GM19452 (cell line): ENCODE data around the gene MEGF10.

Experiments
- ATAC-seq: cut with Tn5 transposase; IDR thresholded peaks from one replicate; pipeline ENCODE4 v1.9.1; 2021; ENCODE audit not compliant: unreplicated experiment

The MEGF10 gene

GRCh38 chr5:127409246-127409917 is 118.8 kb downstream of the MEGF10 start:
- ATAC-seq = no peak

GRCh38 chr5:127409921-127410675 is 119.5 kb downstream of the MEGF10 start:
- ATAC-seq = no peak

GRCh38 chr5:127410959-127411358 is 120.4 kb downstream of the MEGF10 start:
- ATAC-seq = peak; percentile 72

- peak; percentile 8 for ATAC-seq
Measured at GRCh38 chr5:127411381-127411780, 120.8 kb downstream of the MEGF10 start.

GRCh38 chr5:127412698-127413097 is 122.1 kb downstream of the MEGF10 start:
- no peak for ATAC-seq

GRCh38 chr5:127415034-127415433 is 124.4 kb downstream of the MEGF10 start:
- ATAC-seq = no peak

- no peak for ATAC-seq
Measured at GRCh38 chr5:127416906-127417305, 126.3 kb downstream of the MEGF10 start.

GRCh38 chr5:127417528-127417927 is 126.9 kb downstream of the MEGF10 start:
- ATAC-seq = no peak

- ATAC-seq = no peak
Measured at GRCh38 chr5:127418367-127418766, 127.8 kb downstream of the MEGF10 start.

- no peak for ATAC-seq
Measured at GRCh38 chr5:127418974-127419682, 128.5 kb downstream of the MEGF10 start.

- ATAC-seq = no peak
Measured at GRCh38 chr5:127419683-127420257, 129.2 kb downstream of the MEGF10 start.

GRCh38 chr5:127420758-127421157 is 130.2 kb downstream of the MEGF10 start:
- ATAC-seq = no peak

- ATAC-seq = no peak
Measured at GRCh38 chr5:127421471-127421870, 130.9 kb downstream of the MEGF10 start.

GRCh38 chr5:127423173-127423798 is 132.7 kb downstream of the MEGF10 start:
- ATAC-seq = peak; percentile 60

GRCh38 chr5:127425037-127425436 is 134.4 kb downstream of the MEGF10 start:
- ATAC-seq = no peak

GRCh38 chr5:127425868-127426267 is 135.3 kb downstream of the MEGF10 start:
- ATAC-seq = no peak

- ATAC-seq = no peak
Measured at GRCh38 chr5:127426661-127427060, 136.1 kb downstream of the MEGF10 start.

GRCh38 chr5:127428276-127428675 is 137.7 kb downstream of the MEGF10 start:
- ATAC-seq = no peak

GRCh38 chr5:127428748-127429147 is 138.2 kb downstream of the MEGF10 start:
- ATAC-seq = no peak

GRCh38 chr5:127429928-127430327 is 139.3 kb downstream of the MEGF10 start:
- no peak for ATAC-seq

GRCh38 chr5:127430627-127431026 is 140.0 kb downstream of the MEGF10 start:
- no peak for ATAC-seq
